GM21737 (cell line): ENCODE measurements around the gene GPATCH2L.

ENCODE experiments used
- ATAC-seq: cut with Tn5 transposase; IDR thresholded peaks from one replicate; pipeline ENCODE4 v1.9.1; 2021; ENCODE audit warnings: mild to moderate bottlenecking, moderate library complexity; ENCODE audit not compliant: unreplicated experiment

GPATCH2L gene

GRCh38 chr14:76195003-76195402 is 43.3 kb downstream of the GPATCH2L start:
- no peak for ATAC-seq

- no peak for ATAC-seq
Measured at GRCh38 chr14:76196980-76197695, 45.4 kb downstream of the GPATCH2L start.

GRCh38 chr14:76201162-76201561 is 49.4 kb downstream of the GPATCH2L start:
- ATAC-seq: no peak

- peak; percentile 51 for ATAC-seq
Measured at GRCh38 chr14:76203086-76204001, 51.6 kb downstream of the GPATCH2L start.

GRCh38 chr14:76204461-76205230 is 52.9 kb downstream of the GPATCH2L start:
- ATAC-seq: no peak

- ATAC-seq: no peak
Measured at GRCh38 chr14:76205708-76206107, 54.0 kb downstream of the GPATCH2L start.

- no peak for ATAC-seq
Measured at GRCh38 chr14:76208340-76208739, 56.6 kb downstream of the GPATCH2L start.

GRCh38 chr14:76212242-76212641 is 60.5 kb downstream of the GPATCH2L start:
- ATAC-seq: no peak

GRCh38 chr14:76217179-76217578 is 65.5 kb downstream of the GPATCH2L start:
- ATAC-seq: no peak

- ATAC-seq: no peak
Measured at GRCh38 chr14:76218662-76219061, 66.9 kb downstream of the GPATCH2L start.

- ATAC-seq: no peak
Measured at GRCh38 chr14:76219873-76220272, 68.2 kb downstream of the GPATCH2L start.

- no peak for ATAC-seq
Measured at GRCh38 chr14:76227450-76228050, 75.8 kb downstream of the GPATCH2L start.

- no peak for ATAC-seq
Measured at GRCh38 chr14:76228138-76228537, 76.4 kb downstream of the GPATCH2L start.

GRCh38 chr14:76232800-76233199 is 81.1 kb downstream of the GPATCH2L start:
- no peak for ATAC-seq

- ATAC-seq: no peak
Measured at GRCh38 chr14:76235628-76236027, 83.9 kb downstream of the GPATCH2L start.

GRCh38 chr14:76236172-76237130 is 84.7 kb downstream of the GPATCH2L start:
- ATAC-seq: peak; percentile 84

- no peak for ATAC-seq
Measured at GRCh38 chr14:76237349-76237990, 85.7 kb downstream of the GPATCH2L start.

- no peak for ATAC-seq
Measured at GRCh38 chr14:76245097-76245496, 93.4 kb downstream of the GPATCH2L start.

- ATAC-seq: no peak
Measured at GRCh38 chr14:76250302-76250701, 98.6 kb downstream of the GPATCH2L start.
